Measurements from ENCODE around the gene SLC66A1. TPM values are rescaled to one million over a fixed set of nuclear protein-coding genes. Genes with fewer than 3 reads are reported as not detected.

Gene SLC66A1
- total RNA-seq, 1 donor from 2014 or later = 23.7 TPM

DNA sequence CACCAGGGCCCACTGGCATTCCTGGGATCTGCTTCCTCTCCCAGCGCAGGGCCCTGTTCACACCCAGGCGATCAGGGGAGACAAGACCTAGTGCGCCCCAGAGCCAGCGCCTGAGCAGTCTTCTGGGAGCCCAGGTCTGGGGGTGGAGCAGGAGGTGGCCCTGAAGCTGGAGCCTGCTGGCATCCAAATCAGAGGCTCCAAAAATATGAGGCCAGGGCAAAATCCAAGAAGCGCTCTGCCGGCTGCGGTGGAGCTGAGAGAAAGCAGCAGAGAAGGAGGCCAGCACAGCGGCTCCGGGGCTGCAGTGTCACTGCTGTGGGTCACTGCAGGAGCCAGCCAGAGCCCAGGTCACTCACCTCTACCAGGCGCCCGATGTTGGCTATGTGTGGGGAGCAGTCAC lies 32.7 kb downstream of the SLC66A1 start:
- no peak overlapping the region for H3K4me3 ChIP-seq (ENCODE audit: low read depth, low read length)
- DNase-seq (ENCODE audit: low read depth) = no peak
- TF ChIP-seq, protein P1, sequence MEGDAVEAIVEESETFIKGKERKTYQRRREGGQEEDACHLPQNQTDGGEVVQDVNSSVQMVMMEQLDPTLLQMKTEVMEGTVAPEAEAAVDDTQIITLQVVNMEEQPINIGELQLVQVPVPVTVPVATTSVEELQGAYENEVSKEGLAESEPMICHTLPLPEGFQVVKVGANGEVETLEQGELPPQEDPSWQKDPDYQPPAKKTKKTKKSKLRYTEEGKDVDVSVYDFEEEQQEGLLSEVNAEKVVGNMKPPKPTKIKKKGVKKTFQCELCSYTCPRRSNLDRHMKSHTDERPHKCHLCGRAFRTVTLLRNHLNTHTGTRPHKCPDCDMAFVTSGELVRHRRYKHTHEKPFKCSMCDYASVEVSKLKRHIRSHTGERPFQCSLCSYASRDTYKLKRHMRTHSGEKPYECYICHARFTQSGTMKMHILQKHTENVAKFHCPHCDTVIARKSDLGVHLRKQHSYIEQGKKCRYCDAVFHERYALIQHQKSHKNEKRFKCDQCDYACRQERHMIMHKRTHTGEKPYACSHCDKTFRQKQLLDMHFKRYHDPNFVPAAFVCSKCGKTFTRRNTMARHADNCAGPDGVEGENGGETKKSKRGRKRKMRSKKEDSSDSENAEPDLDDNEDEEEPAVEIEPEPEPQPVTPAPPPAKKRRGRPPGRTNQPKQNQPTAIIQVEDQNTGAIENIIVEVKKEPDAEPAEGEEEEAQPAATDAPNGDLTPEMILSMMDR (conservative IDR thresholded peaks at IDR 0.05; ENCODE audit: low read depth, low read length) = no peak

- DNase-seq (ENCODE audit: low read depth) = no peak
- TF ChIP-seq, protein P1 (conservative IDR thresholded peaks at IDR 0.05; ENCODE audit: low read depth, low read length) = no peak
- no peak overlapping the region for H3K4me3 ChIP-seq (ENCODE audit: low read depth, low read length)
Observed at GRCh38 chr1:19345391-19345790, 33.3 kb downstream of the SLC66A1 start.

- no peak overlapping the region for H3K4me3 ChIP-seq (ENCODE audit: low read depth, low read length)
- TF ChIP-seq, protein P1 (conservative IDR thresholded peaks at IDR 0.05; ENCODE audit: low read depth, low read length) = no peak
- DNase-seq (ENCODE audit: low read depth) = no peak
Observed at GRCh38 chr1:19346026-19346425, 33.9 kb downstream of the SLC66A1 start.

- H3K4me3 ChIP-seq (ENCODE audit: low read depth, low read length) = no peak overlapping the region
- no peak for DNase-seq (ENCODE audit: low read depth)
- TF ChIP-seq, protein P1 (conservative IDR thresholded peaks at IDR 0.05; ENCODE audit: low read depth, low read length) = no peak
Observed at GRCh38 chr1:19347533-19348172, 35.5 kb downstream of the SLC66A1 start.

- DNase-seq (ENCODE audit: low read depth) = no peak
- TF ChIP-seq, protein P1 (conservative IDR thresholded peaks at IDR 0.05; ENCODE audit: low read depth, low read length) = no peak
- H3K4me3 ChIP-seq (ENCODE audit: low read depth, low read length) = no peak overlapping the region
Observed at GRCh38 chr1:19348441-19349198, 36.5 kb downstream of the SLC66A1 start.

DNA sequence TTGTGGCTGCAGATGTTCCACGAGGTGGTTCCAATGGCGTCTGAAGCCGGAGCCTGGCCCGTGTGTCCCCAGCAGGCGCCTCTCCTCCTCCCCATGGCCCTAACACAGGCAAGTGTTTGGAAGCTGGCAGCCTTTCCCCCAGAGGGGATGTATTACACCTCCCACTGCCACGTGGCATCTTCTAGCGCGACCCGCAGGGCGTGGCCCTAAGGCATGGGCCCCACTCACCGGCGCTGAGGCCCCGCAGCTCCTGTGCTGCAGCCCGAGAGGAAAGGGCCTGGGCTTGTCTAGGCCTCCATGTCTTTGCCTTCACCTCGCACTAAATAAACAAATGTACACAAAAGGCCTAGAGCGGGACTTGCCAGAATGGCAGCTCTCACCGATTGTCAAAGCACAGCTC lies 37.9 kb downstream of the SLC66A1 start:
- no peak for DNase-seq (ENCODE audit: low read depth)
- TF ChIP-seq, protein P1 (conservative IDR thresholded peaks at IDR 0.05; ENCODE audit: low read depth, low read length) = no peak
- H3K4me3 ChIP-seq (ENCODE audit: low read depth, low read length) = no peak overlapping the region

Data from epithelial cell of proximal tubule (primary cell).